GM18951 (cell line): ENCODE measurements around the gene SMAD4.

ENCODE experiments used
- POLR2A ChIP-seq: IDR thresholded peaks from 4 replicates; pipeline ENCODE4 v1.6.1; 2011; ENCODE audit warnings: mild to moderate bottlenecking; ENCODE audit not compliant: insufficient read length, insufficient read depth; ENCODE audit errors: extremely low read depth
- in situ Hi-C: fragments of 300-500 bp; cut with MboI; formaldehyde crosslinking; loops from one replicate; pipeline ENCODE4 v1.12.0; 2022; ENCODE audit warnings: low sequenced_read_pairs, mixed read lengths, inconsistent platforms; ENCODE audit not compliant: unreplicated experiment

Gene SMAD4

DNA sequence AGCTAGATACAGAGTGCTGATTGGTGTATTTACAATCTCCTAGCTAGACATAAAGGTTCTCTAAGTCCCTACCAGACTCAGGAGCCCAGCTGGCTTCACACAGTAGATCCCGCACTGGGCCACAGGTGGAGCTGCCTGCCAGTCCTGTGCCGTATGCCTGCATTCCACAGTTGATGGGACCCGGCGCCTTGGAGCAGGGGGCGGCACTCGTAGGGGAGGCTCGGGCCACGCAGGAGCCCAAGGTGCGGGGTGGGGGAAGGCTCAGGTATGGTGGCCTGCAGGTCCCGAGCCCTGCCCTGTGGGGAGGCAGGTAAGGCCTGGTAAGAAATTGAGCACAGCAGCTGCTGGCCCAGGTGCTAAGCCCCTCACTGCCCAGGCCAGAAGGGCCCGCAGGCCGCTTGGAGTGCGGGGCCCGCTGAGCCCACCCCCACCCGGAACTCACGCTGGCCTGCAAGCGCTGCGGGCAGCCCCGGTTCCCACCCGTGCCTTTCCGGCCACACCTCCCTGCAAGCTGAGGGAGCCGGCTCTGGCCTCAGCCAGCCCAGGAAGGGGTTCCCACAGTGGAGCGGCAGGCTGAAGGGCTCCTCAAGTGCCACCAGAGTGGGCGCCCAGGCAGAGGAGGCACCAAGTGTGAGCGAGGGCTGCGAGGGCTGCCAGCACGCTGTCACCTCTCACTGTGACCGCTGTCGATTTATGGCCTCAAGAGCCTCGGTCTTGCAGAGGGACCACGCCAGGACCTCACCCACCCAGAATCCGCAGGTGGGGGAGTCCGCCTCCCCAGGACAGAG, 91.0 kb downstream of the SMAD4 start:
- no peak for TF ChIP-seq POLR2A
- in situ Hi-C loops: loop anchor here (25.0 kb wide), 2 partner anchors 266 to 491 kb away; no protein-coding TSS in a partner anchor

GRCh38 chr18:51121597-51121857, 91.5 kb downstream of the SMAD4 start:
- TF ChIP-seq POLR2A: no peak
- in situ Hi-C loops: loop anchor here (25.0 kb wide), 2 partner anchors 266 to 491 kb away; no protein-coding TSS in a partner anchor

DNA sequence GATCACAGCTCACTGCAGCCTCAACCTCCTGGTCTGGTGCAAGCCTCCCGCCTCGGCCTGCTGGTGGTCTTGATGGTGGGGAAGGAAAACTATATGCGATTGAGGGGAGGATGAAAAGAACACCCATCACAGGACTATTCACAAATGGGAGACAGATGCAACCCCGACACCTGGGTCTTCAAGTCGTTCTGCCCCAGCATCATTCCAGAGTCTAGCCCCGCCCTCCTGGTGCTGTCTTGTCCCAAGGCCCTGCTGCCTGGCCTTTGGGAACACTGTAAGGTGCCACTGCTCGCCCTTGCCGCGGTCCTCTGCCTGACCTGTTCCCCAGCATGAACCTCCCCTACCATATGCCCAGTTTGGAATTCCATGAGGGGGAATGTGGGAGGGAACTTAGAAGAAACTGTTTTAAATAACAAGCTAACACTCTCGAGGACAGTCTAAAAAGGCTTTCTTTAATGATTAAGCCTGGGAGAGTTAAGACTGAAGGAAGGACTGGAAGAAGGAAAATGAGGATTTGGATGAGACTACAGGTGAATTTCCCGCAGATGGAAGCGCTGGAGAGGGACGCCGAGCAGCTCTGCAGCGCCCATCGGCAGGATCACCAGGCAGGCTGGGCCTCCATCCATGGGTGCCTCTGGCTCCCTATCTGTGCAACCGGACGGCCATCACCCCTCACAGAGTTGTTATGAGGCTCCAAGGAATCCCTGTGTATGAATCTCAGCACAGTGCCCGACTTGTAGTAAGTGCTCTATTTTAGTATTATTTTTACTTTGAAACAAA, 92.4 kb downstream of the SMAD4 start:
- TF ChIP-seq POLR2A: no peak
- in situ Hi-C loops: loop anchor here (25.0 kb wide), 2 partner anchors 265 to 490 kb away; no protein-coding TSS in a partner anchor

DNA sequence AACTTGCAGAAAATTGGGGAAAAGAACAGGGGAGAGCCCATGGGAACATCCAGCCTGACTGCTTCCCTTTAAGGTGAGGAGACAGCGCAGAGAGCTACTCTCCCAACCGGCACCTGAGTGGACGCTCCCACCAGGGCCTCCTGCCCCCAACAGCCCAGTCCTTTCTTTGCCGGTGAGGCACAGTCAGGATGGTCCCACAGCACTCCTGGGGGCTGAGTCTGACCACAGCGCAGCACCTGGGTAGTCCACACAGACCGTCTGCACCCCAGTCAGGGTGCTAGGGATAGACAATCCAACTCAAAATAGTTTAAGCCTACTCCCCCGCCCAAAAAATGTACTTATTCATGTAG, 93.0 kb downstream of the SMAD4 start:
- no peak for TF ChIP-seq POLR2A
- in situ Hi-C loops: loop anchor here (25.0 kb wide), 2 partner anchors 264 to 489 kb away; no protein-coding TSS in a partner anchor

- in situ Hi-C loops: loop anchor here (25.0 kb wide), 2 partner anchors 264 to 489 kb away; no protein-coding TSS in a partner anchor
These were observed 93.5 kb downstream of the SMAD4 start for GRCh38 chr18:51123481-51123880.

GRCh38 chr18:51123936-51124486, 94.0 kb downstream of the SMAD4 start:
- no peak for TF ChIP-seq POLR2A
- in situ Hi-C loops: loop anchor here (25.0 kb wide), 2 partner anchors 263 to 488 kb away; no protein-coding TSS in a partner anchor

More at GRCh38 chr18:51123481-51123880, 93.5 kb downstream of the SMAD4 start:
- no peak for TF ChIP-seq POLR2A

DNA sequence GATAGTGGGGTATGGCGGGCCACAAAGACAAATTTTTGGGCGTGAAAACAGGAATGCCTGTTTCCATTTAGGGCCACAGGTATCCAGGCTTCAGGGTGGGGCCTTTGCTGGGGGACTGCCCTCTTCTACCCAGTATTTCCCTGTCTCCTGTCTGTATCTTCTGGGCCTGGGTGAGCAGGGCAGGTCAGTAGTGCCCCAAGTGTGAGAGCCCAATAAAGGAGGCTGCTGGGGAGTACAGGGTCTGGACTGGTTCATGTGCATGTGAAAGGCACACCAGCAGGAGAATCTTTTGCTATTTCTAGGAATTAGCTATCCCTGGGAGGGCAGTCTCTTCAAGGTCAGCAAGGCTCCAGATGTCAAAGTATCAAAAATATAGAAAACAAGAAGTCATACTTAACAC, 96.0 kb downstream of the SMAD4 start:
- in situ Hi-C loops: no loop called here
- no peak for TF ChIP-seq POLR2A

- in situ Hi-C loops: no loop called here
- TF ChIP-seq POLR2A: no peak
These were observed 97.7 kb downstream of the SMAD4 start for GRCh38 chr18:51127664-51128063.

- in situ Hi-C loops: no loop called here
These were observed 98.5 kb downstream of the SMAD4 start for GRCh38 chr18:51128533-51128932.

GRCh38 chr18:51132256-51132935, 102.4 kb downstream of the SMAD4 start:
- in situ Hi-C loops: no loop called here
- TF ChIP-seq POLR2A: no peak

More at GRCh38 chr18:51128533-51128932, 98.5 kb downstream of the SMAD4 start:
- no peak for TF ChIP-seq POLR2A

DNA sequence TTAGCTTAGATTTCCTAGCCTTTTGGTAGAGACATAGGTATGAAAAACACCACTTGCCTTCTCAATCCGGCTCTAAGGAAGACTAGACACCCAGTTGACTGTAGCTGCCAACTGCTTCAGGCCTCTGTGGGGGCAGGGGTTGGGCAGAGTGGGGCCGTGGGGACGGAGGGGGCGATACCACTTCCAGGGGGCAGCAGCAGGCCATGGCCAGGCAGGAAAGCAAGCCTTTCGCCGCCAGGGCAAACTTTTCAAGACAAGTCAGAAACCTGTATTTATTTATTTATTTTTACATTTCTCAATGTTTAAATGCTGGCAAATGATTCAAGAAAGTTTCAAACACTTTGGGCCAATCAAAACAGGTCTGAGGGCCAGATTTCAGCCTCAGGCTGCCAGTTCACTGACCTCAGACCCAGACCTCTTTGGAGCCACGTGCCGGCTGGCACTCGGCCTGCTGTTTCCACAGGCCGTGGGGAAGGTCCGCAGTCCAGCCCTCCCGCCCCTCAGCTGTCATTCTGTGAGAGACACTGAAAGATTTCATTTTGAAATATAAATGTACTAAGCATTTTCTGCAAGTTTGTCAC, 103.7 kb downstream of the SMAD4 start:
- TF ChIP-seq POLR2A: no peak

More for the DNA sequence above, 103.7 kb downstream of the SMAD4 start:
- in situ Hi-C loops: no loop called here
